PFSK-1 (cell line): ENCODE results near the gene FZD7.

Experiments
- FOXP2 ChIP-seq: optimal IDR thresholded peaks from 2 replicates; pipeline ENCODE3; 2011; ENCODE audit warnings: borderline replicate concordance, control low read depth, inconsistent platforms; ENCODE audit not compliant: insufficient read depth; ENCODE audit errors: extremely low read length, extremely low read depth
- POLR2AphosphoS5 ChIP-seq: IDR thresholded peaks from 2 replicates; pipeline ENCODE4 v1.6.1; 2012; ENCODE audit warnings: low read depth, mild to moderate bottlenecking, control low read depth, low read length, moderate library complexity
- SIN3A ChIP-seq: IDR thresholded peaks from 2 replicates; pipeline ENCODE4 v1.6.1; 2012; ENCODE audit warnings: mild to moderate bottlenecking, low read length, moderate library complexity, borderline replicate concordance; ENCODE audit not compliant: insufficient read depth
- TAF1 ChIP-seq: IDR thresholded peaks from 2 replicates; pipeline ENCODE4 v1.6.1; 2012; ENCODE audit warnings: low read length, control low read depth, borderline replicate concordance; ENCODE audit not compliant: insufficient read depth
- TF ChIP-seq, protein P1 (sequence below), 2 experiments: IDR thresholded peaks; 2 replicates each; pipeline versions ENCODE4 v1.6.1 to v1.8.0; 2011 to 2012; ENCODE audit warnings: low read depth in 2 of 2, low read length in 2 of 2, control low read depth in 1 of 2, inconsistent platforms in 1 of 2, mild to moderate bottlenecking in 1 of 2, moderate library complexity in 1 of 2; ENCODE audit not compliant: insufficient read depth in 1 of 2

- TF ChIP-seq, protein P1, sequence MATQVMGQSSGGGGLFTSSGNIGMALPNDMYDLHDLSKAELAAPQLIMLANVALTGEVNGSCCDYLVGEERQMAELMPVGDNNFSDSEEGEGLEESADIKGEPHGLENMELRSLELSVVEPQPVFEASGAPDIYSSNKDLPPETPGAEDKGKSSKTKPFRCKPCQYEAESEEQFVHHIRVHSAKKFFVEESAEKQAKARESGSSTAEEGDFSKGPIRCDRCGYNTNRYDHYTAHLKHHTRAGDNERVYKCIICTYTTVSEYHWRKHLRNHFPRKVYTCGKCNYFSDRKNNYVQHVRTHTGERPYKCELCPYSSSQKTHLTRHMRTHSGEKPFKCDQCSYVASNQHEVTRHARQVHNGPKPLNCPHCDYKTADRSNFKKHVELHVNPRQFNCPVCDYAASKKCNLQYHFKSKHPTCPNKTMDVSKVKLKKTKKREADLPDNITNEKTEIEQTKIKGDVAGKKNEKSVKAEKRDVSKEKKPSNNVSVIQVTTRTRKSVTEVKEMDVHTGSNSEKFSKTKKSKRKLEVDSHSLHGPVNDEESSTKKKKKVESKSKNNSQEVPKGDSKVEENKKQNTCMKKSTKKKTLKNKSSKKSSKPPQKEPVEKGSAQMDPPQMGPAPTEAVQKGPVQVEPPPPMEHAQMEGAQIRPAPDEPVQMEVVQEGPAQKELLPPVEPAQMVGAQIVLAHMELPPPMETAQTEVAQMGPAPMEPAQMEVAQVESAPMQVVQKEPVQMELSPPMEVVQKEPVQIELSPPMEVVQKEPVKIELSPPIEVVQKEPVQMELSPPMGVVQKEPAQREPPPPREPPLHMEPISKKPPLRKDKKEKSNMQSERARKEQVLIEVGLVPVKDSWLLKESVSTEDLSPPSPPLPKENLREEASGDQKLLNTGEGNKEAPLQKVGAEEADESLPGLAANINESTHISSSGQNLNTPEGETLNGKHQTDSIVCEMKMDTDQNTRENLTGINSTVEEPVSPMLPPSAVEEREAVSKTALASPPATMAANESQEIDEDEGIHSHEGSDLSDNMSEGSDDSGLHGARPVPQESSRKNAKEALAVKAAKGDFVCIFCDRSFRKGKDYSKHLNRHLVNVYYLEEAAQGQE (IDR thresholded peaks at IDR 0.05; ENCODE audit: insufficient read depth in 1 of 2, low read depth in 2 of 2, low read length in 2 of 2) = no peak
- TF ChIP-seq SIN3A (no peak), TAF1 (no peak), POLR2AphosphoS5 (no peak), FOXP2 (no peak)
Measured at GRCh38 chr2:202049840-202050239, 16.2 kb downstream of the FZD7 start.
